ENCODE results near the gene ADAMTS2.

ADAMTS2 gene

GRCh38 chr5:179234563-179235135 is 110.6 kb downstream of the ADAMTS2 start:
- DNase-seq (ENCODE audit: low read depth, low spot score), result no peak
- CTCF ChIA-PET, result interaction anchor here (1.2 kb wide), 1 partner anchor 67 kb away, joined by 3 read pairs; no protein-coding TSS in a partner anchor
- no peak overlapping the region for H3K4me3 ChIP-seq (ENCODE audit: low read depth, low read length)
- POLR2A ChIA-PET, result no interaction called here
- TF ChIP-seq, protein P1, sequence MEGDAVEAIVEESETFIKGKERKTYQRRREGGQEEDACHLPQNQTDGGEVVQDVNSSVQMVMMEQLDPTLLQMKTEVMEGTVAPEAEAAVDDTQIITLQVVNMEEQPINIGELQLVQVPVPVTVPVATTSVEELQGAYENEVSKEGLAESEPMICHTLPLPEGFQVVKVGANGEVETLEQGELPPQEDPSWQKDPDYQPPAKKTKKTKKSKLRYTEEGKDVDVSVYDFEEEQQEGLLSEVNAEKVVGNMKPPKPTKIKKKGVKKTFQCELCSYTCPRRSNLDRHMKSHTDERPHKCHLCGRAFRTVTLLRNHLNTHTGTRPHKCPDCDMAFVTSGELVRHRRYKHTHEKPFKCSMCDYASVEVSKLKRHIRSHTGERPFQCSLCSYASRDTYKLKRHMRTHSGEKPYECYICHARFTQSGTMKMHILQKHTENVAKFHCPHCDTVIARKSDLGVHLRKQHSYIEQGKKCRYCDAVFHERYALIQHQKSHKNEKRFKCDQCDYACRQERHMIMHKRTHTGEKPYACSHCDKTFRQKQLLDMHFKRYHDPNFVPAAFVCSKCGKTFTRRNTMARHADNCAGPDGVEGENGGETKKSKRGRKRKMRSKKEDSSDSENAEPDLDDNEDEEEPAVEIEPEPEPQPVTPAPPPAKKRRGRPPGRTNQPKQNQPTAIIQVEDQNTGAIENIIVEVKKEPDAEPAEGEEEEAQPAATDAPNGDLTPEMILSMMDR (IDR thresholded peaks at IDR 0.05; ENCODE audit: insufficient read depth, low read length, missing control alignments), result no peak

DNA sequence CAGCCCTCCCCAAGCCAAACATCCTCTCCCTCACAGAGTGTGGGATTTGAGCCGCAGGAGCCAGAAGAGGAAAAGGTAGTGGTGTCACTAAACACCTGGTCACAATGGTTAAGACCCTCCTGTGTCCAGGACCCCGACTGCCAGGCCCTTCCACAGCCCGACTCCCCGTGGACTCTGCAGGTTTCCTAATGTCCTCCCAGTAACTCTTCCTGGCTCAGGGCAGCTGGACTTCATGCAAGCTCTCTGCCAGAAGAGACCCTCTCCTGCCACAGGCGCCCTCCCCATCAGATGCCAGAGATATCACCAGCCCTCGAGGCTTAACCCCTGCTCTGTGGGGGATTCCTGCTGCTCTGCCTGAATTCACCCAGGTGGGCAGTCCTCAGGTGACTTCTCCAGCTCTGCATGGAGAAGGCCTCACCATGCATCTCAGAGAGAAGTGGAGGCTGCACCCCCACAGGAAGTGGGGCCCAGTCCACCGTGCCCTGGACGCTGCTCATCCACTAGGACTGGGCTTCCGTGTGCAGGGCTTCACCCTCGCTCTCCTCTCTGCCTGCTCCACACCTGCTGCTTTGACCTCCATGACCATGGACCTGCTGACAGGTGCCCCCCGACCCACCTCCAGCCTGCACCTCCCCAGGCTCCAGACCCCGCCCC is 111.2 kb downstream of the ADAMTS2 start:
- TF ChIP-seq, protein P1 (IDR thresholded peaks at IDR 0.05; ENCODE audit: insufficient read depth, low read length, missing control alignments), result no peak
- ChIA-PET POLR2A (no interaction called here), CTCF (no interaction called here)
- no peak overlapping the region for H3K4me3 ChIP-seq (ENCODE audit: low read depth, low read length)
- DNase-seq (ENCODE audit: low read depth, low spot score), result no peak

GRCh38 chr5:179232091-179232735 is 113.0 kb downstream of the ADAMTS2 start:
- DNase-seq (ENCODE audit: low read depth, low spot score), result no peak
- ChIA-PET CTCF (interaction anchor here (0.6 kb wide), 1 partner anchor 65 kb away, joined by 3 read pairs; no protein-coding TSS in a partner anchor), POLR2A (no interaction called here)
- TF ChIP-seq, protein P1 (IDR thresholded peaks at IDR 0.05; ENCODE audit: insufficient read depth, low read length, missing control alignments), result no peak
- no peak overlapping the region for H3K4me3 ChIP-seq (ENCODE audit: low read depth, low read length)

DNA sequence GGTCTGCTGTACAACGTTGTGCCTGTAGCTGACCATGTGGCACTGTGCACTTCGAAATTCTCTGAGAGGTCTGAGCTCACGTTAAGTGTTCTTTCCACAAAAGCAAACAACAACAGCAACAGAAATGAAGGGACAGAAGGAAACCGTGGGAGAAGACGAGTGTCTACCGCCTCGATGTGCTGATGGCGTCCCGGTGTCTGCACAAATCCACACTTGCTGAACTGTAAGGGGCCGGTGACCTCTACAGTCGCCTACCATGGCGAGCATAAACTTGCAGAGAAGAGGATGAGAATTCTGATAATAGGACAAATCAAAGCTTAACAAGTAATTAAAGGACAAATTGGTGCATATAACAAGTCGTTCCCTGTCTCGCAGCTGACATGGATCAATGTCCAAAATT is 114.0 kb downstream of the ADAMTS2 start:
- TF ChIP-seq, protein P1 (IDR thresholded peaks at IDR 0.05; ENCODE audit: insufficient read depth, low read length, missing control alignments), result no peak
- POLR2A ChIA-PET, result no interaction called here
- no peak overlapping the region for H3K4me3 ChIP-seq (ENCODE audit: low read depth, low read length)
- CTCF ChIA-PET, result interaction anchor here (0.6 kb wide), 1 partner anchor 64 kb away, joined by 3 read pairs; no protein-coding TSS in a partner anchor
- DNase-seq (ENCODE audit: low read depth, low spot score), result no peak

DNA sequence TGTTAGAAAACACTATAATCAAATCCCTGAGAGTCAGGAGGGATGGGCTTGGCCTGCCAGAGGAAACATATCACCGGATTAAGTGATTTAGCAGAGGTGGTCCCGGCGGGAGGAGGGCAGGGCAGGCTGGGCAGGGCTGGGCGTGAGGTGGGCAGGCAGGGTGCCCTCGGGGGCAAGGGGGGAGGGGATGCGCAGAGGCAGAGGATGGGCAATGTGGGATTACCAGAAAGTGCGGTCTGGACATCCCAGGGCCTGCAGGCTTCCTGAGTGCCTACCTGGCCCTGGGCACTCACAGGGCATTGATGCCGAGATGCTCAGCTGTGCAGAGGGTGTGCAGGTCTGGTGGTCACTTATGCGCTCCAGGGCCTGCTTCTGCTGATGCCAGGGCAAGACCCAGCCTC is 115.2 kb downstream of the ADAMTS2 start:
- no peak for DNase-seq (ENCODE audit: low read depth, low spot score)
- TF ChIP-seq, protein P1 (IDR thresholded peaks at IDR 0.05; ENCODE audit: insufficient read depth, low read length, missing control alignments), result no peak
- CTCF ChIA-PET, result no interaction called here
- POLR2A ChIA-PET, result no interaction called here
- no peak overlapping the region for H3K4me3 ChIP-seq (ENCODE audit: low read depth, low read length)

GRCh38 chr5:179229331-179229831 is 115.9 kb downstream of the ADAMTS2 start:
- TF ChIP-seq, protein P1 (IDR thresholded peaks at IDR 0.05; ENCODE audit: insufficient read depth, low read length, missing control alignments), result no peak
- ChIA-PET CTCF (no interaction called here), POLR2A (no interaction called here)
- DNase-seq (ENCODE audit: low read depth, low spot score), result no peak
- no peak overlapping the region for H3K4me3 ChIP-seq (ENCODE audit: low read depth, low read length)
